GM18520 (cell line): ENCODE data around the gene SLC1A2.

ENCODE experiments used
- ATAC-seq: cut with Tn5 transposase; IDR thresholded peaks from one replicate; pipeline ENCODE4 v1.9.1; 2021; ENCODE audit not compliant: unreplicated experiment

Gene SLC1A2

DNA sequence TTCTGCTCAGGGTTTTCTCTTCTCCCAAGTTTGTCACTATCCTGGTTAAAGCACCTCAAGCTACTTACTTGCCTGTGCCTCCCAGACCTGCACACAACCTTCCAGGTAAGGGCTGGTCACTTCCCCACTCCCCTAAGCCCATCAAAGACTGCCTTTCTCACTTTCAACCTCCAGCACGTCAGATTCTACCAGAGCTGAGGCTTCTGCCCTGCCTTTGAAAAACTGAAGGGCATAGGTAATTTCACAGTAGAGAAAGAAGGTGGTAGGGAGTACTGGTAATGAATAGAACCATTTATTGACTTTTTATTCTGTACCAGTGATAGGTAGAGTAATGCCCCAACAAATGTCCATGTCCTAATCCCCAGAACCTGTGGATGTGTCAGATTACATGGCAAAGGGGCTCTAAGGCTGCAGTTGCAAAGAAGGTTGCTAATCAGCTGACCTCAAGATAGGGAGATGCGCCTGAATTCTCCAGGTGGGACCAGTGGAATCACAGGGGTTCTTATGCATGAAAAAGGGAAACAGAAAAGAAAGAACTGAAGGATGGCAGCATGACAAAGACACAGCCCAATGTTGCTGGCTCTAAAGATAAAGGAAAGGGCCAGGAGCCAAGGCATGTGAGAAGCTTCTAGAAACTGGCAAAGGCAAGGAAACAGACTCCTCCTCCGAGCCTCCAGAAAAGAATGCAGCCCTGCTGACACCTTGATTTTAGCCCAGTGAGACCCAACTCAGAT is 89.0 kb downstream of the SLC1A2 start:
- ATAC-seq: no peak

GRCh38 chr11:35327829-35328228 is 91.5 kb downstream of the SLC1A2 start:
- ATAC-seq: no peak

- no peak for ATAC-seq
Observed at GRCh38 chr11:35326266-35326879, 93.0 kb downstream of the SLC1A2 start.

DNA sequence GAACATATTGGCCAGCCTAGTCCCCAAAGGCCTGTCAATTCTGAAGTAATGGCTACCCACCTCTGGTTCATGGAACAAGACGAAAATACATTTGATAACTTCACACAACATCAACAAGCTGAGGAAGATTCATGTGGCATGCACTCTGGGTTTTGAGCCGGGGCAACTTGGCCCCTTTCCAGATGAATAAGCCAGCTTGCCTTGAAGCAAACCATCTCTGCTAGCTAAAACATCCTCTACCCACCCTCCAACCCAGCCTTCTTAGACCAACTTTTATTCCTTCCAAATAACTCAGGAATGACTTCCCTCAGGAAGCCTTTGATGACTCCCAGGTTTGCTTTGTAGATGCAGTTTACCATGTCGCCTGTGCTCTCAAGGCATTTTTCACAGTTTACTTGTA is 94.4 kb downstream of the SLC1A2 start:
- no peak for ATAC-seq

GRCh38 chr11:35324183-35324886 is 95.0 kb downstream of the SLC1A2 start:
- ATAC-seq: no peak

GRCh38 chr11:35323076-35323868 is 96.1 kb downstream of the SLC1A2 start:
- ATAC-seq: no peak

GRCh38 chr11:35322318-35322979 is 96.9 kb downstream of the SLC1A2 start:
- no peak for ATAC-seq

DNA sequence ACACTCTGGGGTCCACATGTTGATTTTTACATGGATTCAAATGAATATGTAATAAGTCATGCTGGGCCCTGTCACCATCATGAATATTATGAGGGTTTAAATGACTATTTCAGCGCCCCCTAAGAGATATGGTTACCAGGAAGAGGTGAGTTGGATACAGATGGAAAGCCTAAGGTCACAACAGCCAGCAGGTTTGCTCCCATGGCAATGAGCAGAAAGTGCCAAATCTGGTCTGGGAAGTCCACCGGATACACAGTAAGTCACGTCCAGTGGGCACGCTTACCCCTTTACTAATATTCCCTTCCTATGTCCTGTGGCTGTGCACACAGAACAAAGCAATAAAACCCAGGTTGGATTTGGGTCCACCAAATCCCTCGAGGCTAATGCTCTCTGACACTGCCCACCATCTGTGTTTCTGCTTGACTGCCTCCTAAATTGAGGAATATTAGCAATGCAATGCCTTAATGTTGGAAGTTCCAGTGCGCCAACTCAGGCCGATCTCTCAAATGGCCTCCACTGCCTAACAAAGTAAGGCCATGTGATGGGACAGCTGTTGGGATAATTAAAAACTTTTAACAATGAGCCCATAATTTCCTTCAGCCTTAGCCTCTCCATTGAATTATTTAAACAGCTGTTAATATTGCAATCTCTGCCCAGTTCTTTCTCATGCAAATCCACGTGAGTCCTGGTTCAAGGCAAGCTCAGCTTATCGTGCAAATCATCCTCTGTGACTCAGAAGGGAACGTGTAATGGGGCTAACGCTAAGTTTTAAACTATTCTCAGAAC is 97.6 kb downstream of the SLC1A2 start:
- no peak for ATAC-seq

DNA sequence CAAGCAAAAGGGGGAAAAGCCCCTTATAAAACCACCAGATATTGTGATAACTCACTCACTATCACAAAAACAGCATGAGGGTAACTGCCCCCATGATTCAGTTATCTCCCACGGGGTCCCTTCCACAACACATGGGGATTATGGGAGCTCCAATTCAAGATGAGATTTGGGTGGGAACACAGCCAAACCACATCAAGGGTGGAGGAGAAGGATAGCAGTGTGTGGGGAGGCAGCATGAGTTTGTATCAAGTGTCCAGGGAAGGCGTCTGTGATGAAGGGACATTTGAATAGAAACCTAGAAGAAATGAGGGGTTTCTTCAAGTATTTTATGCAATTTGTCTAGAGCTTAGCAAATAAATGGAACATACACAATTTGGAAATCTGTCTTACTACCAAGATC is 98.2 kb downstream of the SLC1A2 start:
- ATAC-seq: no peak

DNA sequence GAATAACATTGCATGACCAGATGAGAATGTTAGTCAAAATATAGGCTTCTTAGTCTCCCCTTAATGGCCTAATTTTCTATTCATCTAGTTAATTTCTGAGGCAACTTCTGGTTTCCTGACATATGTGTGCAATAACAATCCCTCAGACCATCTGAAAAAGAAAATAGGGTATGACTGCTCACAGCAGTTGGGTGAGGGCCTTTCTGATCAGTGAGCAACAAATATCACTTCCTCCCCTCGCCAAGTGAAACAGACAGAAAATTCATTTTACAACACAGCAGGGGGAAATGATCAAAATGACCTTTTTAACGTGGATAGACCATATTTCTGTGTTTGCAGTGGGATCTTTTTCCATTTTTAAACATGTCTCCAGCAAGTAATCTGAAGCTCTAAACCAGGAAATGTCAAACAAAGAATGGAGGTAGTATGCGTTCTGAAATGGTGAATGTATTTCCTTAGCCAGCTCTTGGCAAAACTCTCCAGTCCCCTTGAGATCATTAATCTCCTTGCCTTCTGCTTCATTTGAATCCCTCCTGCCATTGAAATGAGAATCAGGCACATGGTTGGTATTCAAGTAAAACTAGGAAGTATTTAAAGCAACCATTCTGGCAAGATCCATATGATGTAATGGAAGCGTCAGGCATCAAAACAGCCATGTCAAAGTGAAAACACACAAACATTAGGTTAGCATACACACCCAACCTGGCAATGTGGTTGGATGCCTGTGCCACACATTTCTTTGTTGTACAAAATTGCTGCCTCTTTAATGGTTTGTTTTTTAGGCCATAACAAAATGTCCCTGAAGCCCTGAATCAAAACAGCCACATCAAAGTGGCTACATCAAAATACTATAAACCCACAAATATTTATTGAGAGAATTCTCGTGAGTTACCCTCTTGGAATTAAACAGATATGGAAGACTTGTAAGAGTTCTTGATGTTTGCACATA is 100.1 kb downstream of the SLC1A2 start:
- ATAC-seq: no peak

- no peak for ATAC-seq
Observed at GRCh38 chr11:35318309-35318708, 101.0 kb downstream of the SLC1A2 start.

DNA sequence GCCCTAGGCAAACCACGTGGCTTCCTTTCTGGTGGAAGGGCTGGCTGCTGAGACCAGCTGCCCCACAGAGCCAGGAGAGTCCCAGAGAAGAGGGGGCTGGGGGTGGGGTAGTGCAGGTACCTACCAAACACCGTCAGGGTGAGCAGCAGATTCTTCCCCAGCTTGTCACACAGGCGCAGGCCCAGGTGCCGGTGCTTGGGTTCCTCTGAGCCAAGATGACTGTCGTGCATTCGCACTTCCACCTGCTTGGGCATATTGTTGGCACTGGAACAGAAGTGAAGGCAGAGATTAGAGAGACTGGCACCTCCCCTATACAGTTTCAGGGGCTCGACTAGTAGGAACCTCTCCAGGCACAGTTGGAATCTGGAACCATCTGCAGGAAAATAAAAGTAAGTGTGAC is 102.1 kb downstream of the SLC1A2 start:
- no peak for ATAC-seq

- ATAC-seq: no peak
Observed at GRCh38 chr11:35316161-35316560, 103.2 kb downstream of the SLC1A2 start.

GRCh38 chr11:35313760-35314153 is 105.6 kb downstream of the SLC1A2 start:
- ATAC-seq: no peak

- no peak for ATAC-seq
Observed at GRCh38 chr11:35313066-35313759, 106.1 kb downstream of the SLC1A2 start.

DNA sequence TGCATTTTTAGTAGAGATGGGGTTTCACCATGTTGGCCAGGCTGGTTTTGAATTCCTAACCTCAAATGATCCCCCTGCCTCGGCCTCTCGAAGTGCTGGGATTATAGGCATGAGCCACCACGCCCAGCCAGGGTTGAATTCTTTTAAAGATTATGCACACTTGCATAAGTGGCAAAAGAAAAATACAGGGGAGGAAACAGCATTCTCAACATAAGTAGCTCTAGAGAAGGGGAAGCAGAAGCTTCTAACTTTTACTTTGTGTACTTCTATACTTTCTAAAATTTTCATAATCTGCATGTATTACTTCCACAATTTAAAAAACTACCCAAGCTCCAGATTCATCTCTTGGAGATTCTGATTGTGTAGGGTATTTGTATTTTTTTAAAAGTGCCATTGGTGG is 108.0 kb downstream of the SLC1A2 start:
- ATAC-seq: no peak

DNA sequence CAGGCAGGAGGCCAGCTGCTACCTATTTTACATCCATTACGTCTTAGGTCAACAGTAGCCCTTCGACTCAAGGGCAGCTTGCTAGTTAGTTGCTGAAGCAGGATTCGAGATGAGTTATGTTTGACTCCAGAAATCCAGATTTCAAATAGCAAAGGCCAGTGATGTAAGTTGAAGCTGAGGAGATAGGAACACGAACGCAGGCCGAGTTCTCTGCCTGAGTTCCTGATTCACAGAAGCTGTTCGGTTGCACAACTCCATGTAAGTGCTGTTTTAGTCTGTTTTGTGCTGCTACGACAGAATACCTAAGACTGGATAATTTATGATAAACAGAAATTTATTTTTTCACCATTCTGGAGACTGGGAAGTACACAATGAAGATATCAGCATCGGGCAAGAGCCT is 111.2 kb downstream of the SLC1A2 start:
- no peak for ATAC-seq

- ATAC-seq: no peak
Observed at GRCh38 chr11:35307221-35307621, 112.1 kb downstream of the SLC1A2 start.
